Measurements from ENCODE around the gene KAT2B. TPM values are rescaled to one million over a fixed set of nuclear protein-coding genes. Genes with fewer than 3 reads are reported as not detected.

Gene KAT2B
- total and polyA plus RNA-seq, 2 of the 13 experiments (the other 11 are each of a cell fraction or from before 2014, with no cell fraction given): 0.97 to 1.7 TPM

GRCh38 chr3:20141851-20142250 is 101.6 kb downstream of the KAT2B start (continued):
- TF ChIP-seq ZNF775 (CRISPR knock-in tag; IDR thresholded peaks at IDR 0.05; ENCODE audit: borderline replicate concordance): no peak
- TF ChIP-seq SRSF4 (IDR thresholded peaks at IDR 0.05; ENCODE audit: low read depth, low read length, poor library complexity, severe bottlenecking): no peak
- TF ChIP-seq SSRP1 (CRISPR knock-in tag; IDR thresholded peaks at IDR 0.05): no peak

DNA sequence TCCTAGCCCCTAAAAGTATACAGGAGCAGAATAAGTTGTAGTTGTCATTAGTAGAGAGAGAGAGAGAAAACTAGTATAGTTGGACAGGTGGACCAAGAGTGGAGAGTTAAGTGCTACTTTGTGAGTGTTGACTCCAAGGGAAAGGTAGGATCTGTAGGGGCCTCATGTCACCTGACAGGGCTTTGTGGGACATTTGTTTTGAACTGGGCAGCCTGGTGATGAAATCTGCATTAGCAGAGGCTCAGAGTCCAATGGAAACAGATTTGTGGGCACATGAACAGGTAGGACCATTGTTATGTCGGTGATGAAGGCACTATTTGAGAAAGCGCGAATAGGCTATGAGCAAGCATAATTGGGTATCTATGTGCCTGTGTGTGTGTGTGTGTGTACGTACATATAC is 102.3 kb downstream of the KAT2B start:
- Histone ChIP-seq H3K9ac (ENCODE audit: insufficient read depth, low read depth, low read length) (no peak overlapping the region), H3K4me3 (replicated peaks in 1 of 3; ENCODE audit: insufficient read depth in 1 of 3, low read depth in 2 of 3, low read length in 3 of 3) (no peak overlapping the region), H3K27ac (ENCODE audit: extremely low read length, insufficient read depth, low read length) (no peak overlapping the region), H4K20me1 (ENCODE audit: insufficient read depth, low read length) (no peaks in the 10 kb centered on the region), H3K27me3 (ENCODE audit: control insufficient read depth in 1 of 2, insufficient read depth in 2 of 2, low read length in 2 of 2) (no peaks in the 10 kb centered on the region), H3K4me1 (ENCODE audit: insufficient read depth, low read length) (peaks cover 23% of the 10 kb centered on the region), H3K4me2 (ENCODE audit: low read depth, low read length) (peak overlapping the region; percentile 11; the same call in 1 of the 2 replicates), H2AFZ (ENCODE audit: low read length) (no peak overlapping the region), H3K9me3 (ENCODE audit: low read length) (no peaks in the 10 kb centered on the region), H3K36me3 (replicated peaks in 1 of 2; ENCODE audit: control insufficient read depth in 1 of 2, insufficient read depth in 2 of 2, low read length in 2 of 2) (no peaks in the 10 kb centered on the region), H3K79me2 (ENCODE audit: insufficient read depth, low read length) (no peaks in the 10 kb centered on the region)
- ChIA-PET POLR2A (no interaction called here), CTCF (ENCODE audit: low intra/inter-chr PET ratio, low total read pairs) (no interaction called here)
- FAIRE-seq: peak; percentile 37
- no TSS peak for BruUV-seq (replicated peaks)
- WGBS (ENCODE audit: low lambda C conversion rate): 30% methylated on average over 4 of the region's 4 CpGs
- in situ Hi-C loops (cut with HindIII; ENCODE audit: extremely low pct_ligation_motif_present, low pct_unique_long_range_greater_than_20kb) (no loop called here), intact Hi-C loops (cut with micrococcal nuclease; ENCODE audit: unreplicated experiment) (no loop called here)
- ATAC-seq: peak; percentile 85
- peak; percentile 76 for DNase-seq (ENCODE audit: low spot score)
- TF ChIP-seq ESRRA (CRISPR knock-in tag; IDR thresholded peaks at IDR 0.05; ENCODE audit: low read depth) (no peak), TRAFD1 (CRISPR knock-in tag; IDR thresholded peaks at IDR 0.05; ENCODE audit: borderline replicate concordance) (no peak), SOX13 (IDR thresholded peaks at IDR 0.05) (no peak), SOX13 (CRISPR knock-in tag; conservative IDR thresholded peaks at IDR 0.05 in 1 of 2, IDR thresholded peaks at IDR 0.05 in 1 of 2) (peak in 1 of 2 experiments; percentile 75; a peak in 2 of 4 replicates), GFI1 (CRISPR knock-in tag; IDR thresholded peaks at IDR 0.05; ENCODE audit: borderline replicate concordance) (peak; percentile 73; the same call in 1 of the 2 replicates), NONO (IDR thresholded peaks at IDR 0.05) (no peak), NONO (CRISPR knock-in tag; conservative IDR thresholded peaks at IDR 0.05) (no peak), CAMTA2 (CRISPR knock-in tag; IDR thresholded peaks at IDR 0.05; ENCODE audit: borderline replicate concordance) (no peak), HNF4A (CRISPR knock-in tag; IDR thresholded peaks at IDR 0.05) (peak; percentile 87), GABPA (IDR thresholded peaks at IDR 0.05; ENCODE audit: low read depth, low read length) (no peak), GABPA (CRISPR knock-in tag; IDR thresholded peaks at IDR 0.05; ENCODE audit: low read depth) (no peak), HOMEZ (CRISPR knock-in tag; IDR thresholded peaks at IDR 0.05; ENCODE audit: low read depth) (no peak), CEBPG (CRISPR knock-in tag; IDR thresholded peaks at IDR 0.05) (peak; percentile 59)
- TF ChIP-seq, protein P1, sequence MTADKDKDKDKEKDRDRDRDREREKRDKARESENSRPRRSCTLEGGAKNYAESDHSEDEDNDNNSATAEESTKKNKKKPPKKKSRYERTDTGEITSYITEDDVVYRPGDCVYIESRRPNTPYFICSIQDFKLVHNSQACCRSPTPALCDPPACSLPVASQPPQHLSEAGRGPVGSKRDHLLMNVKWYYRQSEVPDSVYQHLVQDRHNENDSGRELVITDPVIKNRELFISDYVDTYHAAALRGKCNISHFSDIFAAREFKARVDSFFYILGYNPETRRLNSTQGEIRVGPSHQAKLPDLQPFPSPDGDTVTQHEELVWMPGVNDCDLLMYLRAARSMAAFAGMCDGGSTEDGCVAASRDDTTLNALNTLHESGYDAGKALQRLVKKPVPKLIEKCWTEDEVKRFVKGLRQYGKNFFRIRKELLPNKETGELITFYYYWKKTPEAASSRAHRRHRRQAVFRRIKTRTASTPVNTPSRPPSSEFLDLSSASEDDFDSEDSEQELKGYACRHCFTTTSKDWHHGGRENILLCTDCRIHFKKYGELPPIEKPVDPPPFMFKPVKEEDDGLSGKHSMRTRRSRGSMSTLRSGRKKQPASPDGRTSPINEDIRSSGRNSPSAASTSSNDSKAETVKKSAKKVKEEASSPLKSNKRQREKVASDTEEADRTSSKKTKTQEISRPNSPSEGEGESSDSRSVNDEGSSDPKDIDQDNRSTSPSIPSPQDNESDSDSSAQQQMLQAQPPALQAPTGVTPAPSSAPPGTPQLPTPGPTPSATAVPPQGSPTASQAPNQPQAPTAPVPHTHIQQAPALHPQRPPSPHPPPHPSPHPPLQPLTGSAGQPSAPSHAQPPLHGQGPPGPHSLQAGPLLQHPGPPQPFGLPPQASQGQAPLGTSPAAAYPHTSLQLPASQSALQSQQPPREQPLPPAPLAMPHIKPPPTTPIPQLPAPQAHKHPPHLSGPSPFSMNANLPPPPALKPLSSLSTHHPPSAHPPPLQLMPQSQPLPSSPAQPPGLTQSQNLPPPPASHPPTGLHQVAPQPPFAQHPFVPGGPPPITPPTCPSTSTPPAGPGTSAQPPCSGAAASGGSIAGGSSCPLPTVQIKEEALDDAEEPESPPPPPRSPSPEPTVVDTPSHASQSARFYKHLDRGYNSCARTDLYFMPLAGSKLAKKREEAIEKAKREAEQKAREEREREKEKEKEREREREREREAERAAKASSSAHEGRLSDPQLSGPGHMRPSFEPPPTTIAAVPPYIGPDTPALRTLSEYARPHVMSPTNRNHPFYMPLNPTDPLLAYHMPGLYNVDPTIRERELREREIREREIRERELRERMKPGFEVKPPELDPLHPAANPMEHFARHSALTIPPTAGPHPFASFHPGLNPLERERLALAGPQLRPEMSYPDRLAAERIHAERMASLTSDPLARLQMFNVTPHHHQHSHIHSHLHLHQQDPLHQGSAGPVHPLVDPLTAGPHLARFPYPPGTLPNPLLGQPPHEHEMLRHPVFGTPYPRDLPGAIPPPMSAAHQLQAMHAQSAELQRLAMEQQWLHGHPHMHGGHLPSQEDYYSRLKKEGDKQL (CRISPR knock-in tag; IDR thresholded peaks at IDR 0.05; ENCODE audit: low read depth): no peak
